D341Med (cell line): ENCODE measurements around the gene RCAN2.
A peak's percentile ranks its signal among the peaks of the same experiment; 100 is the strongest.

Experiments
- DNase-seq: peaks from one replicate; pipeline ENCODE4 v3.0.0; 2012; ENCODE audit warnings: low spot score

Gene RCAN2

DNA sequence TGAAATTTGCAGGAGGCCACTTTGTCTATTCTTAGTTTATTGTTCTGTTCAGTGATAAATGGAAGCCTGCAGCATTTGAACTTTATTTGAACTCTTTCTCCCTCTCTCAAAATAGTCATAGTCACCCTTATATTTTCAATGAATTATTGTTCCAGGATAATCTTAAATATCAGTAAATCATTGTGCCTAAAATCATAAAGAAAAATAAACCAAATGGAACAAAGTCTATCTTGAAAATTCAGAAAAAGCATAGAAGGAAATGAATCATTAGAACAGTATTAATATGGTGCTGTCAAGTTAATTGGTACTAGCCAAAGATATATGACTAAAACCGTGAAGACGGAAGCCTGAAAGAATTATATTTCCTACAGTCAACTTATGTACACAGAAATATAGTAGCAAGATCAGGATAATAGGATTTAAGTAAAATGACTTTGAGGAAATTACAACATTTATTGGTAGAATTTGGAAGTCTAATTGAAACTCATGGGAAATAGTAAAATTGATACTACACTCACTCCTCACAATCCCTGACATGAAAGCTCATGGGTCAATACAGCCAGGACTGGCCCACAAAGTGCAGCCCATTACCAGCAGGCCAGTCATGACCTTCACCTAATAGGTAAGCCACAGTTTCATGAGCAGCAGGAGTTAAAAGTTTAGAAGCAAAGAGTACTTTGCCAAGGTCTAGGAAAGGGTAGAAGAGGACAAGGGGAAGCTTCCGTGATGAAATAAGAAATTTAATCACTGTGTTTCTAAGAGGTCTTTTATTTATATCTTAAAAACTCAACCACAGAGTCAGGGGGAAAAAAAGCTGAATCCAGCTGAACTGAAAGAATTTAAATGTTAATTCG is 200.6 kb downstream of the RCAN2 start:
- DNase-seq, result no peak

DNA sequence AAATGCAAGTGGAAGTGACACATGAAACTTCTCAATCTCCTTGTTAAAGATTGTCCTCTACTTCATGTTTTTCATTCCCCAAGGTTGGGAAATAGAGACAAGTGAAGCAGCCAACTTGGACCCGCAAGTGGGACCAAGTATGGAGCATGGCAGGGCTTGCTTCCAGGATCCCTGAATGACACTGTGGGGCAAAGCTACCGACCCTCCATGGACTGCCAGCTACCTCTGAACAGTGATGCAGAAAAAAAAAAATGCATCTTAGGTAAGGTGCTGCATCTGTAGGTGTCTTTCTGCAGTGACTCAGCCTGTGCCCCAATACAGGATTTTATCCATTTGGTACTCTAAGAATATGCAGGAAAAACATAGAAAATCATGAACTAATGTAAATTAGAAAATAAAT is 201.4 kb downstream of the RCAN2 start:
- no peak for DNase-seq

DNA sequence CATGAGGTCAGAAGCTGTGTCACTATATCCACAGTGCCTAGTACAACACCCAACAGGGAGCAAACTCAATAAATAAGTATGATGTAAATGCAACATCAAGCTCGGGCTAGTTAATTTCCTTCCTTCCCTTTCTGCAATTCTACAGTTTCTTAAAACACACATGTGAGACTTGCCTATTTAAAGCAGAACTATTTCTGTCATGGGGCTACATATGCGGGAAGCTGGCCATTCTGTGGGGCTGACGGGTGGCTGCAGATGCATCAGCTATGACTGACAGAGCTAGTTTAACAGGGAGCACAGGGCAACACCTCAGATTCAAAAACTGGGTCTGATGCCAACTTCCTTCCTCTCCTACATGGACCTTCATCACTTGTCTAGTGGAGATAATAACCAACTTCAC is 202.4 kb downstream of the RCAN2 start:
- no peak for DNase-seq

DNA sequence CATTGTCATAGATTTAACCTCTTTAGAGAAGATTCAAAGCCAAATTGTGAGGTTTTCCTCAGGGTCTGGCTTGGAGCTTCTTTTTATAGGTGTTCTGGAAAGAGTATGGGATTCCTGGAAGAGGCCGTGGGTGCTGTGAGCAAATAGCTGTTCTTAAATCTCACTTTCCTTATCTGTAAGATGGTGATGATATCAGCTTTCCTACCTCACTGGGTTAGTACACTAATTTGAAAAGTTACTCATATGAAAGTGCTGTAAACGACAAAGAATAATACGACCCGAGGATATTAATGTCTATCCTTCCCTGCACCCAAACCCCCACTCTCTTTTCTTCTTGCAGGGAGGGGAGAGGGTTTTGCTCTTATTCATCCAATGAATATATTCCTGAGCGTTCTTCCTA is 203.6 kb downstream of the RCAN2 start:
- no peak for DNase-seq

DNA sequence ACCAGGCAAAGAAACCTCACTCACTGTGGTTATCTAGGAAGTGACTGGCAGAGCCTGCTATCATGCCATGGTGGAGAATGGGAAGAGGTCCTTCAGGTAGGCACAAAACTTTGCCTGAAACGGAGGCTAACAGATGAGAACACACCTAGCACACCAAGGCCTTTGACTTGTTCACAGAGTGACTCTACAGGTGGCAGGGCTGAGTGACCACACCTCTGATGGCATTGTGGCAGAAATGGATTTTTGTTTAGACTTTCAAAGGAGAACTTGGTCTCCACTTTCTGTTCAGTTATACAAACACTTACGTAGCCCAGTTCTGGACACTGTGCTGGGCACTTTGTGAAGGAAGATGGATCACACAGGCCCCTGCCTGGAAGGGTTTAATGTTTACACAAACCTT is 204.2 kb downstream of the RCAN2 start:
- DNase-seq, result no peak

DNA sequence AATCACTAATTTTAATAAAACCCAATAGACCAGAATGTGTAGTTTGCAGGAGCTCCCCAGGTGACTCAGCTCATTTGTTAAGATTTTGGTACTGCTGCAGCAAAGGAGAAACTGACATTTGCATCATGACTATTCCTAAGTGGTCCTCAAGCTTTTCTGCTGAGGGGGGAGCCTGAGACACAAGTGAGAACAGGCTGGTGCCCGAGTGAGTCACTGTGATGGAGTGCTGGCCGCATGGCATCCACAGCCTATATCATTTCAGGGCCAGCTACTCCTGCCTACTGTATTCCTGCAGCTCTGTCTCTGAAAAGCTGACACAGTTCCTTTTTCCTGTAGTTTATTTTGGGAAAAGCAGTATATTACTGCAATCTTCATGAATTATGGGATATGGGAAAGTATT is 206.8 kb downstream of the RCAN2 start:
- no peak for DNase-seq

DNA sequence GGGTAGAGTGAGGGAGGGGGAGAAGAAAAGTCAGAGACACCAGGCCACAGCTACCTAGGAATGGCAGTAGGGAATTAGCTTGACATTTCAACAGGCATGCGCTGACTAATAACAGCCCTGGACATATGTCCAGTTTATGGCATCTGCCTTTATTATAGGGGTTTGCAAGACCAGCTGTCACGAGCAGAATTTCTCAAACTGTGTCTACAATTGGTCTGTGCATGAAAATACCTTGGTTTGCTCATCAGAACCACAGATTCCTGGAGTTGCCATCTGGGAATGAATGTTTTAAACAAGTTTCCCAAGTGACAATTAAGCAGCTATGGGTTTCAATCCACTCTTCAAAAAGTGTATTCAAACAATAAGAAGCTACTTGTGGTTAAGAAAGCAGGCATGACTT is 210.1 kb downstream of the RCAN2 start:
- DNase-seq, result no peak

DNA sequence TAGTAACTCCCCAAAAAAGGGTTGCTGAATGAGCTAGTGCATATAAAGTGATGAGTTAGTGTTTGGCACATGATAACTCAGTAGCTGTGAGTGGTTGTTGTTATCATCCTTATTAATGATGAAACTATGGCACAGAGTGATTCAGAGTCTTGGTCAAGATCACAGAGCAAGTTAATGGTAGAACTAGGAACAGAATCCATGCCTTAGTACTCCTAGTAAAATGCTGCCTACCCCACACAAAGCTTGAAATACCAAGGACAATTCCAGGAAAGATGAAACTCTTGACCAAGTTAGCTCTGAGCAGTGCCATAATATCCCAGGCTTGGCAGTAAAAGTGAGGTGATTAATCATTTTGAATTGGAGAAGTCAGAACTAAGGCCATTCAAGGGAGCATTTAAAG is 211.4 kb downstream of the RCAN2 start:
- no peak for DNase-seq

DNA sequence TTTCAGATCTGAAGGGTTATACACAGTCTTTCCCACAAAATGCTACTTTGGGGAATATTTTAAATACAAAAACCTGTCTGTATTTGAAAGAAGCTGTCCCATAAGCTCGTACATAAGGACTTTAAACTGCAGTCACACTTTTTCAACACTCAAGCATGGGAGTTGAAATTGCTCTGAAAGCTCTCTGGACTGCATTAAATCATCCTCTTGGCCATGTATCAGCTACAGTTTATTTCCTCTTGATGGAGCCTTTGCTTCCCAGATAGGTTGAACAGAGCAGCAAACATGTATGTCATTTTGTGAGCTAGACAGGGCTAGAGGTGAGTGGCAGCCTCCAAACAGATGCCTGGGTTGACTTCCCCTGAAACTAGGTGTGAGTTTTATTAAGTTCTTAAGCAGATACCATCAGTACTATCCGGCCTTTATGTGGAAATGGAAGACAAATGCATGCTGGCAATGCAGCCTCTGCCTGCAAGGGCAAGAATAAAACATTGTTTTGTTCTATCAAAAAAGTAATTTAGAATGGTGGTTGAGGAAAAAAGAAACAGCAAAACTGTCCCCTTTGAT is 214.6 kb downstream of the RCAN2 start:
- no peak for DNase-seq

DNA sequence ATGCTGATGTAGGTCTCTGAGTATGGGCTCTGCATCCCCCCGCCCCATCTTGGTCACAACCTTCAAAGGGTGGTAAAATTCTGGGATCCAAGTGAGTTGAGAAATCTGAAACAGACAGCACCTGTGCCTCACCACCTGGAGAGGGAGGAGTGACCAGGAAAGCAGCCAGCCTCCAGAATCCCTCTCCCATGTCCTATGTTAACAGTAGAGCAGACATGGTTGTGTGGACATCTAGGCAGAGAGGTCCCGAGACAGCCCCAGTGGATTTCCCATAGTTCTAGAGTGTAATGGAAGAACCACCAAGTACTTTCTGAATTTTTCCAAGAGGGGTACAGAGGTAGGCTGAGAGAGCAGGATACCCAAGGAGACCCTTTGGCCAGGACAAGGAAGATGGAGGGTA is 216.7 kb downstream of the RCAN2 start:
- DNase-seq, result no peak

DNA sequence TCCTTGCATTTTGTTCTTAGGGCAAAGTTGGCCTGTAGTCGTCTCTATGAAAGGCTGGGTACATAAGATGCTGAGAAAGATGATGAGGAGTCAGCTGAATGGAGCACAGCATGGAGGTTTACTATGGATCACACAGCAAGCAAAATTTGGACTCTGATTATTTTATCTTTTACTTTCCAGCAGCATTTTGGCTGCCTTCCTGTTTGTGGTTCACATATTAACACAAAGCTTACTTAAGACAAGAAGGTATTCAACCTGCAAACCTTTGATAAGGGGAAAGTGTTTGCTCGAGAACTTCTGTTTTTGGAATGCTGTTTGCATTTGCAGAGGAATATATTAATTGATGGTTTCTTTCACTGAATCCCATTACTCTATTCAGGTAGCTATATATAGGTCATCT is 217.3 kb downstream of the RCAN2 start:
- no peak for DNase-seq

DNA sequence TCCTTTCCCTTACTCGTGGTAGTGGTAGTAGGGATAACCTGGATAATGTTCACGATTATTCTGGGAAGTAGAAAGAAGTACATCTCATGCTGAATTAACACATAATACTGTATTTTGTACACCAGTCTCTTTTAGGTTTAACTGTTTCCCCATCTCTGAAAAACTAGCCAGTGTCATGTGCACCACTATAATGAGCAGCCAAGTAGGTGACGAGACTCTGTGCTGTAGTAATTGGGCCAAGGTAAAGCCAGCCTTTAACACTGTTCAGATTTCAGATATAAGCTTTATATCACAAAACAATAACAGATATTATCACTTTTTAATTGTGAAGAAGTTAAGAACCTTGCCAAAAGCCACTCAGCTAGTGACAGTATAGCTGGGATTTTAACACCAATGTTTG is 219.5 kb downstream of the RCAN2 start:
- no peak for DNase-seq

DNA sequence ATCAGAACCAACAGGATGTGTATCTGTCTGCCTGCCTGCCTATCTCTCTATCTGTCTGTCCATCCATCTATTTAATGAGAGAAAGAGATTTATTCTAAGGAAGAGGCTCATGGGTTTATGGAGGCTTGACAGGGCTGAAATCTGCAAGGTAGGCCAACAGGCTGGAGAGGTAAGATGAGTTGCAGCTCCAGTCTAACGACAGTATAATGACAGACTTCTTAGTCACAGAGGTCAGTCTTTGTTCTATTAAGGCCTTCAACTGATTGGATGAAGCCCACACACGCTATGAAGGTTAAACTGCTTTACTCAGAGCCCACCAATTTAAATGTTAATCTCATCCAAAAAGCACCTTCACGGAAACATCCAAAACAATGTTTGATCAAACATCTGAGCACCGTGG is 220.1 kb downstream of the RCAN2 start:
- DNase-seq, result no peak

DNA sequence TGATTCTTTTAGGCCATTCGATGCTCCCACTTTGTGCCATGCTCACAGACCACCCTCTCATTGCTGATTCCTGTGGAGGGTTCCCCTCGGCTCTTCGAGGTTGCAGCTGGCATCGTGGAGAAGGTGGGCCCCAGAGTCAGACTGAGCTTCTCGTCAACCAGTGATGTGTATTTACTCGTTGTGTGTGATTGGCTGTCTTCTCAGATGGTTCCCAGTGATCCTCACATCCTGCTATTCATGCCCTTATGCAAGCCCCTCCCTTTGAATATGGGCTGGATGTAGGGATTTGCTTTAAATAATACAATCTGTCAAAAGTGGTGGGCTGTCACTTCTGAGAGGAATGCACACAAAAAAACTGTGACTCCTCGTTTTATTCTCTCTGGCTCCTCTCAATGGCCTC is 220.9 kb downstream of the RCAN2 start:
- no peak for DNase-seq

DNA sequence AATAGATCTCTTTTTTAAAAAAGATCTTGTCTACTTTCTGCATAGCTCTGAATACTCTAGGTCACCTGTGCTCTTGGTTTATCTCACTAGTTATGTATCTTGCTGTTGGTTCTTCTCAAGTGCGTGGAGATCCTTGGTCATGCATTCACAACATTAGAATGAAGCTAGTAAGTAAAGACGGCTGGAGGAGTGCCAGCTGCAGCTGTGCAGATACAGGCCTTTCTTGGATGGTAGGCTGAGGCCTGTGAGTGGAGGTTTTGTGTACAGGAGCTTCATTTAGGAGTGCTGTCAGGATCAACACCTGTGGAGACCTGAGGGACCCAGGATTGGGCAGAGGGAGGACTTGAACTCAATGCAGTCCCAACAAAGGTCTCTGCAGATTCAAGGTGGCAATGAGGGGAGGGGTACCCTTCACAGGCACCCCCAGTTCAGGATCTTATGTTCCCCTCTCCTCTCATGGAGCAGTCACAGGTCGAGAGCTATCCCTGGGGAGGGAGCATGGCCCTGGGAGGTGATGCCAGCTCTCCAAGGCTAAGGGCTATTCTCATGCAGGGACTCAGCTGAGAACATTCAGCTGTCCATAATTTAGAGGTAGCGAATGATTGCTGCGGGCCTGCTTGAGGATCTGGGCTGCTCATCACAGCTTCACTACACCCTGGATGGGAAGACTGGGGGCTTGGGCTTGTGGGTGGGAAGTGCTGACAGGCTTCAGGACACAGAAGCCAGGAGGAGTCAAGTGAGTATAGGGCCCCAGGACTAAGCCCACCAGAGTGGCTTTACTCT is 221.6 kb downstream of the RCAN2 start:
- no peak for DNase-seq

DNA sequence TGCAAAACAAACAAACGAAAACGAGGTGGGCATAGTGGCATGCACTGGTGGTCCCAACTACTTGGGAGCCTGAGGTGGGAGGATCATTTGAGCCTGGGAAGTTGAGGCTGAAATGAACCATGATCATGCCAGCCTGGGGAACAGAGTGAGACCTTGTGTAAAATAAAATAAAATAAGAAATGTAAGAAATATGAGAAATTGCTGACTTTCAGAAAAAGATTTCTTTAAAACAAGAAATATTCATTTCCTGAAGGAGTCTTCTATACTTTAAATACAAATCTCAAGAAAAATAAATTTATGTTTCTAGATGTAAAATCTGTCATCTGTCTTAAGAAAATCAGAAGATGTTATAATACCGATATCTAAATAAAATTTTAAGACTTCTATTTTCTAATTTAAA is 223.7 kb downstream of the RCAN2 start:
- DNase-seq, result no peak

DNA sequence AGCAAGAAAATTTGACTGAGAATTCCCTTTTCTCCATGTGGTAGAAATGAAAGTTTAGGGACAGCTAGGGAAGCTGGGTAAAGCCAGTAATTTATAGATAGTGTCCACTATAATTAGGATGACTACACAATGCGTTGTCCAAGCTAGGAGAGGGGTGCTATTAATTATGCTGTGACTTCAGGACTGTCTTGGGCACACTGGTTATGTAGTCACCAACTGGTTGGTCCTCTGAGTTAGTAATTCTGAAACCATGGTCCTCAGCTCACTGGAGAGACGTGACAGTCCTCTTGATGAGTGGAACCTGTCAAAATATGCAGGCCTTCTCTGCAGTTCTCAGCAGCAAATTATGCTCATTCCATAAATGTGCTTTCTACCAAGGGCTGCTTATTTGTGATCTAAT is 225.9 kb downstream of the RCAN2 start:
- no peak for DNase-seq

DNA sequence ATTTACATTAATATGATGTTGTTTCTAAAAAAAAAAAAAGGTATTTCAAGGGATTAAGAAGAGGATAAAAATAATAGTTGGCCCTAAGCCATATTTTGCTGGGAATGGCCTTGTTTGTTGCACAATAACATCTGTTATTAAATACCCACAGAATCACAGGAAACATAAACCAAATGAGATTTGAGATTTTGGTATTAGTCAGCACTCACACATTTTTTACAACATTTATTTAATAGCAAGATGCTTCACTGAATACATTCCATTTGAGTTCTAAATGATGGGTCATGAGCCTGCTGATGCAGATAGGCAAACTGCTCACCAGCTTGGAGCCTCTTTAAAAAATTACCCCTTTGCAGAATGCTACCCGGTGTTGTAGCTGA is 227.6 kb downstream of the RCAN2 start:
- peak; percentile 27 for DNase-seq

DNA sequence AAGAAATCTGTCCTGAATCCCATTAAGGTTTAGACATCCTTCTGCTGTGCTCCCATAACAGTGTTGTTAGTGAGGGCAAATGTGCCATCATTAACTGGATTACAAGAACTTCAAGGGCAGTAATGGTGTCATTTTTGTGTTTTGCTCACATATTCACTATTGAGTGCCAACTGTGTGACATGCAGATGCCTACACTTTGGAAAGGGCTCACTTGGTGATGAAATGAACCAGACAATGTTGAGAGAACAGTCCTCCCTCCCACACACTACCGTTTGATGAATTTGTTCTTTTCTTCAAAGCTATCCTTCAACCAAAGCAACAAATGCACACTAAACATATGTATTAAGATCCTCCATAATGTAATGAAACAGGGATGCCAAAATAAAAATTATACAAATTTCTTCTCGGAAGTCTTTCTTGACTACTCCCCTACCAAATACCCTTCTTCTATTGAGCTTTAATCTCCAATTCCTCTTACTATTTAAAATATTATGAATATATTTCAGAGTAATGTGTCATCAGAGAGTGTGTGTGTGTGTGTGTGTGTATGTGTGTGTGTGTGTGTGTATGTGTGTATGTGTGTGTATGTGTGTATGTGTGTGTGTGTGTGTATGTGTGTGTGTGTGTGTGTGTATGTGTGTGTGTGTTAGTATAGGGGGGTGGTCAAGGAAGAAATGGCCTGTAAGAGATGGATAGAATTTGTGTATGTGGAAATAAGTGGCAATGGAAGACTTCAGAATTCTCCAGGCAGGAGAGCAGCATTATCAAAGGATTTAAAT is 228.1 kb downstream of the RCAN2 start:
- no peak for DNase-seq

DNA sequence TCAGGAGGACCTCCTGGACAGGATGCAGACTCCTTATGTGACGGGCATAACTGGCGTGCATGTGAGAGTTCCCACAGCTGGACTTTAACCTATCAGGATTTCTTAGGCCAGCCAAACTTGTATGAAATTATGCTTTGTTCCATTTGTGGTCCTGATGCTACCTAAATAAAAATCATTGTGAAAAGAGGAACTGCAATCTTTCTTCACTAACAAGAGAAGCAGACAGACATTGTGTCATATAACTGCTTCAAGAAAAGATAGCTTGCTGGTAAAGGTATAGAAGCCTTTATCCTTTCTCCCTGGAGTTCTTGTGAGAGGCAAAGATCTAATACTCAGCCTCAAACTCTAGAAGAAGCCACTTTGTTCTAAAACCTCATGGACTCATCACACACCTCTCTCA is 233.0 kb downstream of the RCAN2 start:
- DNase-seq, result no peak

DNA sequence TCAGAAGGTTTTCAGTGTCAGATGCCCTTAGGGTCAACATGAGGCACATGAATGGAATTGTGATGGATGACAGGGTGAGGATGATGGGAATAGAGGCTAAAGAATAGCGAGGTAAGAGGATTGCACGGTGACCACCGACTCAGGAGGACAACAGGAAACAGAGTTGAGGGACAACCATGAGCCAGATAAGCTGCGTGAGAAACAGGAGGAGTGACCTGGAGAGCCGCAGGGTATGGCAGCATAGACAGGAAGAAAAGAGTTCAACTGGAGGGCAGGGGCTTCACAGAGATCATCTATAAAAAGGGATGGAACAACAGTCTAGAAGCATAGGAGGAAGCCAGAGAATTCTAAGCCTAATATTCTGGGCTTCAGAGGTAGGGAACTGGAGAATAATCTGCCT is 235.7 kb downstream of the RCAN2 start:
- DNase-seq, result no peak

DNA sequence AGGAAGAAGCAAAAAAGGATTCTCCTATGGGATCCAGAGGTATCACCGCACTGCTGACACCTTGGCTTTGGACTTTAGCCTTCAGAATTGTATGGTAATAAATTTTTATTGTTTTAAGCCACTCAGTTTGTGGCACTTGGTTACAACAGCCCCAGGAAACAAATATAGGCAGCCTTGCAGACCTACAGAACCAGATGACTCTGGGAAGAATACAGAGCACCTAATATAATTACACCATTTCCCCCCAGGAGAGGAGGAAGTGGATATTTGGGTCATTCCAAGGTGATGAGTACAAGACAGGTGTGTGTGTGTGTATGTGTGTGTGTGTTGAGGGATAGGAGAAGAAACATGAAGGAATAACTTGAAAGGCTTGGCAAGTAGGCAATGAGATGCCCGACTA is 236.3 kb downstream of the RCAN2 start:
- DNase-seq, result no peak

DNA sequence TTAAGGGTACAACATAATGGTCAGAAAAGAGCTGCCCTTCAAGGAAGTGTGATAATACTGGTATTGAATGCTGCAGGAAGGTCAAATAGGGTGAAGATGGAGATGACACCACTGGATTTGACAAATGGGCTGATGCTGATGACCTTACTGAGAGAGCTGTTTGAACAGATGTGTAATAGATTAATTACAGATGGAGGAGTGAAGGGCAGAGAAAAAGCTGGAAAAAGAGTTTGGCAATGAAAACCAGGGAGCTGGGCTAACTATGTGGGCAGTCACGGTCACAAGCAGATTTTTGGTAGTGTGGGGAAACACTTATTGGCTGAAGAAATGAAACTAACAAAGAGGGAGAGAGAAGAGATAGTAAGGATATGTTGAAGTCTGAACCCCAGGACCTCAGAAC is 236.9 kb downstream of the RCAN2 start:
- no peak for DNase-seq
